Prostate gland (tissue), 2 donors: Measurements from ENCODE around the gene GALNTL6.

Experiments used
- CTCF ChIP-seq, 4 experiments: fragments of 200-600 bp in 2 of 4; fragments of 450-650 bp in 2 of 4; sonication (generic) in 2 of 4; IDR thresholded peaks; 1 replicate in 3 of 4; 2 replicates in 1 of 4; pipeline ENCODE4 v1.5.1; 2016 to 2019; ENCODE audit warnings: antibody characterized with exemption in 4 of 4, mild to moderate bottlenecking in 2 of 4, moderate library complexity in 2 of 4
- POLR2A ChIP-seq: fragments of 450-650 bp; IDR thresholded peaks from one replicate; pipeline ENCODE4 v1.6.1; 2016; ENCODE audit warnings: antibody characterized with exemption, mild to moderate bottlenecking
- POLR2AphosphoS5 ChIP-seq: sonication (generic); formaldehyde crosslinking; IDR thresholded peaks from one replicate; pipeline ENCODE4 v1.6.1; 2017; ENCODE audit warnings: antibody characterized with exemption

- no peak for TF ChIP-seq POLR2AphosphoS5
- TF ChIP-seq POLR2A = no peak
- TF ChIP-seq CTCF (IDR thresholded peaks at IDR 0.05) = no peak
Measured at GRCh38 chr4:173041482-173041881, 1228.3 kb downstream of the GALNTL6 start.
